ENCODE measurements around the gene ATXN10.

DNA sequence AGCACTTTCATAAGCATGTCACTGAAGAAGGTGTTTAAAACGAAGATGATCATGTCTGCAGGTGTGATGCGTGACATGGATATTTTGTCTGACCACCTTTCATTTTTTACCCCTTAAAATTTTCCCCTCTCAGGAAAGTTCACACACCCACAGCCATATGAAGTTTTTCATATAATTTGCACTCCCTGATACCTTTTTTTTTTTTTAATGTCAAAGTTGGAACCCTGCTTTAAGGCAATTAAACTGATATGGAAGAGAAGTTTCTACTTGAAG is 104.6 kb downstream of the ATXN10 start:
- TF ChIP-seq, protein P1, sequence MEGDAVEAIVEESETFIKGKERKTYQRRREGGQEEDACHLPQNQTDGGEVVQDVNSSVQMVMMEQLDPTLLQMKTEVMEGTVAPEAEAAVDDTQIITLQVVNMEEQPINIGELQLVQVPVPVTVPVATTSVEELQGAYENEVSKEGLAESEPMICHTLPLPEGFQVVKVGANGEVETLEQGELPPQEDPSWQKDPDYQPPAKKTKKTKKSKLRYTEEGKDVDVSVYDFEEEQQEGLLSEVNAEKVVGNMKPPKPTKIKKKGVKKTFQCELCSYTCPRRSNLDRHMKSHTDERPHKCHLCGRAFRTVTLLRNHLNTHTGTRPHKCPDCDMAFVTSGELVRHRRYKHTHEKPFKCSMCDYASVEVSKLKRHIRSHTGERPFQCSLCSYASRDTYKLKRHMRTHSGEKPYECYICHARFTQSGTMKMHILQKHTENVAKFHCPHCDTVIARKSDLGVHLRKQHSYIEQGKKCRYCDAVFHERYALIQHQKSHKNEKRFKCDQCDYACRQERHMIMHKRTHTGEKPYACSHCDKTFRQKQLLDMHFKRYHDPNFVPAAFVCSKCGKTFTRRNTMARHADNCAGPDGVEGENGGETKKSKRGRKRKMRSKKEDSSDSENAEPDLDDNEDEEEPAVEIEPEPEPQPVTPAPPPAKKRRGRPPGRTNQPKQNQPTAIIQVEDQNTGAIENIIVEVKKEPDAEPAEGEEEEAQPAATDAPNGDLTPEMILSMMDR (conservative IDR thresholded peaks at IDR 0.05; ENCODE audit: low read depth in 2 of 2), result no peak
- TF ChIP-seq, protein P2, sequence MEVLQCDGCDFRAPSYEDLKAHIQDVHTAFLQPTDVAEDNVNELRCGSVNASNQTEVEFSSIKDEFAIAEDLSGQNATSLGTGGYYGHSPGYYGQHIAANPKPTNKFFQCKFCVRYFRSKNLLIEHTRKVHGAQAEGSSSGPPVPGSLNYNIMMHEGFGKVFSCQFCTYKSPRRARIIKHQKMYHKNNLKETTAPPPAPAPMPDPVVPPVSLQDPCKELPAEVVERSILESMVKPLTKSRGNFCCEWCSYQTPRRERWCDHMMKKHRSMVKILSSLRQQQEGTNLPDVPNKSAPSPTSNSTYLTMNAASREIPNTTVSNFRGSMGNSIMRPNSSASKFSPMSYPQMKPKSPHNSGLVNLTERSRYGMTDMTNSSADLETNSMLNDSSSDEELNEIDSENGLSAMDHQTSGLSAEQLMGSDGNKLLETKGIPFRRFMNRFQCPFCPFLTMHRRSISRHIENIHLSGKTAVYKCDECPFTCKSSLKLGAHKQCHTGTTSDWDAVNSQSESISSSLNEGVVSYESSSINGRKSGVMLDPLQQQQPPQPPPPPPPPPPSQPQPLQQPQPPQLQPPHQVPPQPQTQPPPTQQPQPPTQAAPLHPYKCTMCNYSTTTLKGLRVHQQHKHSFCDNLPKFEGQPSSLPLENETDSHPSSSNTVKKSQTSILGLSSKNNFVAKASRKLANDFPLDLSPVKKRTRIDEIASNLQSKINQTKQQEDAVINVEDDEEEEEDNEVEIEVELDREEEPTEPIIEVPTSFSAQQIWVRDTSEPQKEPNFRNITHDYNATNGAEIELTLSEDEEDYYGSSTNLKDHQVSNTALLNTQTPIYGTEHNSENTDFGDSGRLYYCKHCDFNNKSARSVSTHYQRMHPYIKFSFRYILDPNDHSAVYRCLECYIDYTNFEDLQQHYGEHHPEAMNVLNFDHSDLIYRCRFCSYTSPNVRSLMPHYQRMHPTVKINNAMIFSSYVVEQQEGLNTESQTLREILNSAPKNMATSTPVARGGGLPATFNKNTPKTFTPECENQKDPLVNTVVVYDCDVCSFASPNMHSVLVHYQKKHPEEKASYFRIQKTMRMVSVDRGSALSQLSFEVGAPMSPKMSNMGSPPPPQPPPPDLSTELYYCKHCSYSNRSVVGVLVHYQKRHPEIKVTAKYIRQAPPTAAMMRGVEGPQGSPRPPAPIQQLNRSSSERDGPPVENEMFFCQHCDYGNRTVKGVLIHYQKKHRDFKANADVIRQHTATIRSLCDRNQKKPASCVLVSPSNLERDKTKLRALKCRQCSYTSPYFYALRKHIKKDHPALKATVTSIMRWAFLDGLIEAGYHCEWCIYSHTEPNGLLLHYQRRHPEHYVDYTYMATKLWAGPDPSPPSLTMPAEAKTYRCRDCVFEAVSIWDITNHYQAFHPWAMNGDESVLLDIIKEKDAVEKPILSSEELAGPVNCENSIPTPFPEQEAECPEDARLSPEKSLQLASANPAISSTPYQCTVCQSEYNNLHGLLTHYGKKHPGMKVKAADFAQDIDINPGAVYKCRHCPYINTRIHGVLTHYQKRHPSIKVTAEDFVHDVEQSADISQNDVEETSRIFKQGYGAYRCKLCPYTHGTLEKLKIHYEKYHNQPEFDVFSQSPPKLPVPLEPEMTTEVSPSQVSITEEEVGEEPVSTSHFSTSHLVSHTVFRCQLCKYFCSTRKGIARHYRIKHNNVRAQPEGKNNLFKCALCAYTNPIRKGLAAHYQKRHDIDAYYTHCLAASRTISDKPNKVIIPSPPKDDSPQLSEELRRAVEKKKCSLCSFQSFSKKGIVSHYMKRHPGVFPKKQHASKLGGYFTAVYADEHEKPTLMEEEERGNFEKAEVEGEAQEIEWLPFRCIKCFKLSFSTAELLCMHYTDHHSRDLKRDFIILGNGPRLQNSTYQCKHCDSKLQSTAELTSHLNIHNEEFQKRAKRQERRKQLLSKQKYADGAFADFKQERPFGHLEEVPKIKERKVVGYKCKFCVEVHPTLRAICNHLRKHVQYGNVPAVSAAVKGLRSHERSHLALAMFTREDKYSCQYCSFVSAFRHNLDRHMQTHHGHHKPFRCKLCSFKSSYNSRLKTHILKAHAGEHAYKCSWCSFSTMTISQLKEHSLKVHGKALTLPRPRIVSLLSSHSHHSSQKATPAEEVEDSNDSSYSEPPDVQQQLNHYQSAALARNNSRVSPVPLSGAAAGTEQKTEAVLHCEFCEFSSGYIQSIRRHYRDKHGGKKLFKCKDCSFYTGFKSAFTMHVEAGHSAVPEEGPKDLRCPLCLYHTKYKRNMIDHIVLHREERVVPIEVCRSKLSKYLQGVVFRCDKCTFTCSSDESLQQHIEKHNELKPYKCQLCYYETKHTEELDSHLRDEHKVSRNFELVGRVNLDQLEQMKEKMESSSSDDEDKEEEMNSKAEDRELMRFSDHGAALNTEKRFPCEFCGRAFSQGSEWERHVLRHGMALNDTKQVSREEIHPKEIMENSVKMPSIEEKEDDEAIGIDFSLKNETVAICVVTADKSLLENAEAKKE (CRISPR knock-in tag; IDR thresholded peaks at IDR 0.05), result no peak
- TF ChIP-seq EZH2 (IDR thresholded peaks at IDR 0.05; ENCODE audit: low read depth, unreplicated experiment) (no peak), EZH2phosphoT487 (IDR thresholded peaks at IDR 0.05; ENCODE audit: unreplicated experiment) (no peak)

Data from GM23338 (cell line).